ENCODE results near the gene HBP1. TPM values are rescaled to one million over a fixed set of nuclear protein-coding genes. Genes with fewer than 3 reads are reported as not detected.

Gene HBP1
- polyA plus RNA-seq, 2 of the 4 experiments (the other 2 are of a cell fraction): 28.9 to 52.4 TPM

GRCh38 chr7:107122486-107122911, 46.3 kb upstream of the HBP1 start:
- peak overlapping the region; percentile 67 for H3K4me2 ChIP-seq
- no peak overlapping the region for H3K4me3 ChIP-seq
- H3K4me1 ChIP-seq: peaks cover 22% of the 10 kb centered on the region
- no peak for TF ChIP-seq RFX5 (IDR thresholded peaks at IDR 0.05)
- TF ChIP-seq CEBPB (IDR thresholded peaks at IDR 0.05): peak; percentile 15 to 16; a peak in 1 of 4 replicates
- no peak for TF ChIP-seq ESRRA (IDR thresholded peaks at IDR 0.05; ENCODE audit: borderline replicate concordance, low read length)
- FAIRE-seq (no peak), DNase-seq (ENCODE audit: low read depth in 1 of 2, low spot score in 1 of 2) (peak in 1 of 2 experiments; percentile 11), ATAC-seq (no peak; a peak in 1 of 6 replicates)
- H3K27ac ChIP-seq: peak overlapping the region; percentile 21 to 30; a peak in 2 of 6 replicates
- no peaks in the 10 kb centered on the region for H3K9me3 ChIP-seq
- ChIA-PET POLR2A (no interaction called here), CTCF (interaction anchor here (1.0 to 1.5 kb wide), 3 partner anchors 9 to 580 kb away, joined by 3 to 5 read pairs (median 3); no protein-coding TSS in a partner anchor)
- 7% methylated on average over 4 of the region's 4 CpGs for WGBS (ENCODE audit: missing lambda C conversion rate)

- Histone ChIP-seq H3K27ac (no peak overlapping the region), H3K4me3 (no peak overlapping the region), H3K4me1 (peaks cover 18% of the 10 kb centered on the region), H3K9me3 (no peaks in the 10 kb centered on the region), H3K4me2 (no peak overlapping the region)
- CTCF ChIA-PET: interaction anchor here (0.6 to 1.5 kb wide), 3 partner anchors 27 to 581 kb away, joined by 3 to 5 read pairs (median 5); no protein-coding TSS in a partner anchor
- TF ChIP-seq POLR2AphosphoS2 (conservative IDR thresholded peaks at IDR 0.05; ENCODE audit: low read length) (no peak), HEYL (CRISPR knock-in tag; IDR thresholded peaks at IDR 0.05) (no peak), EHF (CRISPR knock-in tag; IDR thresholded peaks at IDR 0.05) (no peak), ZSCAN20 (CRISPR knock-in tag; IDR thresholded peaks at IDR 0.05) (no peak), ZFP36 (IDR thresholded peaks at IDR 0.05; ENCODE audit: borderline replicate concordance, partially characterized antibody) (no peak), CHD4 (IDR thresholded peaks at IDR 0.05; ENCODE audit: borderline replicate concordance) (no peak), E2F6 (IDR thresholded peaks at IDR 0.05; ENCODE audit: borderline replicate concordance, low read depth) (no peak), RAD21 (conservative IDR thresholded peaks at IDR 0.05 in 1 of 2, IDR thresholded peaks at IDR 0.05 in 1 of 2) (no peak), TFCP2L1 (CRISPR knock-in tag; IDR thresholded peaks at IDR 0.05) (no peak), MAZ (IDR thresholded peaks at IDR 0.05; ENCODE audit: borderline replicate concordance, low read depth, low read length) (no peak), KDM5A (IDR thresholded peaks at IDR 0.05) (no peak), CHD2 (IDR thresholded peaks at IDR 0.05; ENCODE audit: low read length, partially characterized antibody) (no peak), JUNB (IDR thresholded peaks at IDR 0.05) (no peak), RNF2 (IDR thresholded peaks at IDR 0.05; ENCODE audit: borderline replicate concordance, low read depth) (no peak), RARB (CRISPR knock-in tag; IDR thresholded peaks at IDR 0.05) (no peak)
- POLR2A ChIA-PET: no interaction called here
- no peak for DNase-seq (ENCODE audit: low read depth in 1 of 2, low spot score in 1 of 2)
- 95% methylated on average over 4 of the region's 4 CpGs for WGBS (ENCODE audit: missing lambda C conversion rate)
- no peak for ATAC-seq
- FAIRE-seq: no peak
These were observed 45.4 kb upstream of the HBP1 start for GRCh38 chr7:107123392-107123791.

GRCh38 chr7:107125475-107125874, 43.3 kb upstream of the HBP1 start:
- DNase-seq (ENCODE audit: low read depth in 1 of 2, low spot score in 1 of 2) (no peak), ATAC-seq (no peak), FAIRE-seq (no peak)
- Histone ChIP-seq H3K9me3 (no peaks in the 10 kb centered on the region), H3K4me2 (no peak overlapping the region), H3K4me3 (no peak overlapping the region), H3K4me1 (peaks cover 13% of the 10 kb centered on the region), H3K27ac (no peak overlapping the region)
- CTCF ChIA-PET: interaction anchor here (0.6 to 3.2 kb wide), 3 partner anchors 22 to 550 kb away, joined by 3 to 8 read pairs (median 3); no protein-coding TSS in a partner anchor
- POLR2A ChIA-PET: no interaction called here
- 54% methylated on average over 5 of the region's 5 CpGs for WGBS (ENCODE audit: missing lambda C conversion rate)
- TF ChIP-seq, protein P1, sequence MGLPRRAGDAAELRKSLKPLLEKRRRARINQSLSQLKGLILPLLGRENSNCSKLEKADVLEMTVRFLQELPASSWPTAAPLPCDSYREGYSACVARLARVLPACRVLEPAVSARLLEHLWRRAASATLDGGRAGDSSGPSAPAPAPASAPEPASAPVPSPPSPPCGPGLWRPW (IDR thresholded peaks at IDR 0.05): no peak
- no peak for TF ChIP-seq JUN (IDR thresholded peaks at IDR 0.05)

- no peak for TF ChIP-seq HOXB13 (CRISPR knock-in tag; IDR thresholded peaks at IDR 0.05; ENCODE audit: low read depth)
- no peak for TF ChIP-seq POLR2A (IDR thresholded peaks at IDR 0.05; ENCODE audit: low read length)
- no peak for TF ChIP-seq ZNF302 (CRISPR knock-in tag; IDR thresholded peaks at IDR 0.05)
- TF ChIP-seq, protein P2, sequence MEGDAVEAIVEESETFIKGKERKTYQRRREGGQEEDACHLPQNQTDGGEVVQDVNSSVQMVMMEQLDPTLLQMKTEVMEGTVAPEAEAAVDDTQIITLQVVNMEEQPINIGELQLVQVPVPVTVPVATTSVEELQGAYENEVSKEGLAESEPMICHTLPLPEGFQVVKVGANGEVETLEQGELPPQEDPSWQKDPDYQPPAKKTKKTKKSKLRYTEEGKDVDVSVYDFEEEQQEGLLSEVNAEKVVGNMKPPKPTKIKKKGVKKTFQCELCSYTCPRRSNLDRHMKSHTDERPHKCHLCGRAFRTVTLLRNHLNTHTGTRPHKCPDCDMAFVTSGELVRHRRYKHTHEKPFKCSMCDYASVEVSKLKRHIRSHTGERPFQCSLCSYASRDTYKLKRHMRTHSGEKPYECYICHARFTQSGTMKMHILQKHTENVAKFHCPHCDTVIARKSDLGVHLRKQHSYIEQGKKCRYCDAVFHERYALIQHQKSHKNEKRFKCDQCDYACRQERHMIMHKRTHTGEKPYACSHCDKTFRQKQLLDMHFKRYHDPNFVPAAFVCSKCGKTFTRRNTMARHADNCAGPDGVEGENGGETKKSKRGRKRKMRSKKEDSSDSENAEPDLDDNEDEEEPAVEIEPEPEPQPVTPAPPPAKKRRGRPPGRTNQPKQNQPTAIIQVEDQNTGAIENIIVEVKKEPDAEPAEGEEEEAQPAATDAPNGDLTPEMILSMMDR (IDR thresholded peaks at IDR 0.05): no peak
- TF ChIP-seq MAFK (IDR thresholded peaks at IDR 0.05; ENCODE audit: partially characterized antibody): no peak
- TF ChIP-seq HOXB5 (CRISPR knock-in tag; IDR thresholded peaks at IDR 0.05): no peak
- 94% methylated on average over 2 of the region's 2 CpGs for WGBS (ENCODE audit: missing lambda C conversion rate)
- Histone ChIP-seq H3K27ac (no peak overlapping the region), H3K4me2 (no peak overlapping the region), H3K4me3 (no peak overlapping the region), H3K9me3 (no peaks in the 10 kb centered on the region), H3K4me1 (no peaks in the 10 kb centered on the region)
- ChIA-PET CTCF (interaction anchor here (3.2 kb wide), 1 partner anchor 19 kb away, joined by 8 read pairs; no protein-coding TSS in a partner anchor), POLR2A (no interaction called here)
- FAIRE-seq (no peak), ATAC-seq (no peak), DNase-seq (ENCODE audit: low read depth in 1 of 2, low spot score in 1 of 2) (no peak)
These were observed 40.6 kb upstream of the HBP1 start for GRCh38 chr7:107128217-107128616.

All from A549 (cell line).